Glutamatergic neuron (in vitro differentiated cells): ENCODE data around the gene ZBTB12. TPM values are rescaled to one million over a fixed set of nuclear protein-coding genes. Genes with fewer than 3 reads are reported as not detected.
"Not testable (repeated sequence)": the region's sequence is repeated elsewhere in the genome, so short reads cannot be mapped to it uniquely, and the experiment has no call there.

Experiments
- DNase-seq: peaks from one replicate; pipeline ENCODE4 v3.0.0; 2022
- H3K27ac Mint-ChIP-seq: one replicate; pipeline ENCODE4 v1.8.0; 2020; ENCODE audit warnings: mild to moderate bottlenecking, mixed read lengths, inconsistent platforms; ENCODE audit not compliant: unreplicated experiment
- H3K27me3 Mint-ChIP-seq: one replicate; pipeline ENCODE4 v1.8.0; 2020; ENCODE audit warnings: mild to moderate bottlenecking, moderate library complexity, mixed read lengths, inconsistent platforms; ENCODE audit not compliant: unreplicated experiment
- H3K36me3 Mint-ChIP-seq: one replicate; pipeline ENCODE4 v1.8.0; 2020; ENCODE audit warnings: mild to moderate bottlenecking, mixed read lengths, inconsistent platforms; ENCODE audit not compliant: unreplicated experiment
- H3K4me1 Mint-ChIP-seq: one replicate; pipeline ENCODE4 v1.8.0; 2020; ENCODE audit warnings: mild to moderate bottlenecking, low read depth, mixed read lengths, inconsistent platforms; ENCODE audit not compliant: unreplicated experiment
- H3K4me3 Mint-ChIP-seq: one replicate; pipeline ENCODE4 v1.8.0; 2020; ENCODE audit warnings: mild to moderate bottlenecking, mixed read lengths, inconsistent platforms; ENCODE audit not compliant: unreplicated experiment
- H3K9me3 Mint-ChIP-seq: one replicate; pipeline ENCODE4 v1.8.0; 2020; ENCODE audit warnings: mild to moderate bottlenecking, moderate library complexity, mixed read lengths, inconsistent platforms; ENCODE audit not compliant: unreplicated experiment
- CTCF ChIP-seq: fragments of 200-600 bp; sonication (generic); IDR thresholded peaks from one replicate; pipeline ENCODE4 v1.5.0; 2021; ENCODE audit not compliant: partially characterized antibody, unreplicated experiment
- total RNA-seq: library from RNA; stranded (reverse); fragmentation: NEBNext Ultra II Directional; extraction: Animal tissue kit (Norgen Biotek cat#: 25700); gene quantifications from one replicate; pipeline ENCODE4 v1.2.1, GENCODE V29; 2021; ENCODE audit not compliant: unreplicated experiment

The ZBTB12 gene
- total RNA-seq, 1 donor from 2014 or later: 16.2 TPM

GRCh38 chr6:31943742-31944141 lies 41.9 kb upstream of the ZBTB12 start:
- Mint-ChIP-seq H3K4me1 (peaks cover 3% of the 10 kb centered on the region), H3K27me3 (peaks cover 6% of the 10 kb centered on the region), H3K27ac (no peak overlapping the region), H3K4me3 (no peak overlapping the region), H3K36me3 (no peaks in the 10 kb centered on the region), H3K9me3 (no peaks in the 10 kb centered on the region)
- no peak for DNase-seq
- no peak for TF ChIP-seq CTCF

GRCh38 chr6:31940256-31940664 lies 38.4 kb upstream of the ZBTB12 start:
- Mint-ChIP-seq H3K27me3 (peaks cover 4% of the 10 kb centered on the region), H3K4me1 (peaks cover 3% of the 10 kb centered on the region), H3K27ac (no peak overlapping the region), H3K9me3 (no peaks in the 10 kb centered on the region), H3K36me3 (peaks cover 4% of the 10 kb centered on the region), H3K4me3 (peak overlapping the region; percentile 43)
- no peak for DNase-seq
- TF ChIP-seq CTCF: no peak

- H3K27me3 Mint-ChIP-seq: peaks cover 2% of the 10 kb centered on the region
- H3K9me3 Mint-ChIP-seq: peaks cover 8% of the 10 kb centered on the region
- no peak overlapping the region for H3K4me3 Mint-ChIP-seq
- TF ChIP-seq CTCF: no peak
- no peak for DNase-seq
- no peak overlapping the region for H3K27ac Mint-ChIP-seq
- H3K36me3 Mint-ChIP-seq: peaks cover 4% of the 10 kb centered on the region
- peaks cover 3% of the 10 kb centered on the region for H3K4me1 Mint-ChIP-seq
Observed at GRCh38 chr6:31935823-31936222, 33.9 kb upstream of the ZBTB12 start.

GRCh38 chr6:31935021-31935420 lies 33.1 kb upstream of the ZBTB12 start:
- Mint-ChIP-seq H3K9me3 (peaks cover 8% of the 10 kb centered on the region), H3K27me3 (peaks cover 2% of the 10 kb centered on the region), H3K4me1 (no peaks in the 10 kb centered on the region), H3K27ac (no peak overlapping the region), H3K4me3 (no peak overlapping the region), H3K36me3 (peaks cover 4% of the 10 kb centered on the region)
- no peak for DNase-seq
- TF ChIP-seq CTCF: no peak

GRCh38 chr6:31933537-31933936 lies 31.7 kb upstream of the ZBTB12 start:
- H3K36me3 Mint-ChIP-seq: peaks cover 4% of the 10 kb centered on the region
- H3K27ac Mint-ChIP-seq: no peak overlapping the region
- no peak overlapping the region for H3K4me3 Mint-ChIP-seq
- H3K9me3 Mint-ChIP-seq: peaks cover 8% of the 10 kb centered on the region
- DNase-seq: no peak
- TF ChIP-seq CTCF: no peak
- H3K27me3 Mint-ChIP-seq: peaks cover 2% of the 10 kb centered on the region
- H3K4me1 Mint-ChIP-seq: no peaks in the 10 kb centered on the region

- not testable (repeated sequence) for H3K9me3 Mint-ChIP-seq, H3K27me3 Mint-ChIP-seq, H3K27ac Mint-ChIP-seq, H3K4me3 Mint-ChIP-seq, DNase-seq, H3K4me1 Mint-ChIP-seq, H3K36me3 Mint-ChIP-seq
Observed at GRCh38 chr6:31932137-31932536, 30.3 kb upstream of the ZBTB12 start.
